HepG2 (cell line): Measurements from ENCODE around the gene GRK6. TPM values are rescaled to one million over a fixed set of nuclear protein-coding genes. Genes with fewer than 3 reads are reported as not detected.

Source experiments
- FOXJ3 ChIP-seq: sonication (generic); formaldehyde crosslinking; IDR thresholded peaks from 2 replicates; pipeline ENCODE4 v1.4.0; 2020; ENCODE audit warnings: missing genetic modification reagents, mild to moderate bottlenecking, borderline replicate concordance
- HNRNPL ChIP-seq: fragments of 200-400 bp; formaldehyde crosslinking; IDR thresholded peaks from 2 replicates; pipeline ENCODE4 v1.6.1; 2017; ENCODE audit warnings: mild to moderate bottlenecking, low read depth, low read length
- HNRNPLL ChIP-seq: fragments of 200-400 bp; formaldehyde crosslinking; IDR thresholded peaks from 2 replicates; pipeline ENCODE4 v1.6.1; 2017; ENCODE audit warnings: mild to moderate bottlenecking, low read depth, low read length; ENCODE audit not compliant: poor library complexity, severe bottlenecking
- HOXA3 ChIP-seq: sonication (generic); formaldehyde crosslinking; IDR thresholded peaks from 2 replicates; pipeline ENCODE4 v1.5.0; 2020; ENCODE audit warnings: missing genetic modification reagents
- NR1H2 ChIP-seq: sonication (generic); formaldehyde crosslinking; IDR thresholded peaks from 2 replicates; pipeline ENCODE4 v1.8.1; 2022; ENCODE audit warnings: low read depth, missing genetic modification reagents, borderline replicate concordance
- RAD21 ChIP-seq: fragments of 450-650 bp; formaldehyde crosslinking; IDR thresholded peaks from 2 replicates; pipeline ENCODE4 v1.5.0; 2020; ENCODE audit warnings: mild to moderate bottlenecking
- RXRA ChIP-seq: sonication (generic); formaldehyde crosslinking; IDR thresholded peaks from 2 replicates; pipeline ENCODE4 v1.5.1; 2020; ENCODE audit warnings: missing genetic modification reagents
- SP4 ChIP-seq: sonication (generic); formaldehyde crosslinking; IDR thresholded peaks from 2 replicates; pipeline ENCODE4 v1.8.1; 2023; ENCODE audit warnings: mild to moderate bottlenecking, missing genetic modification reagents
- ZNF235 ChIP-seq: sonication (generic); formaldehyde crosslinking; IDR thresholded peaks from 2 replicates; pipeline ENCODE4 v1.8.1; 2023; ENCODE audit warnings: mild to moderate bottlenecking, missing genetic modification reagents, borderline replicate concordance
- ZNF724P ChIP-seq: sonication (generic); formaldehyde crosslinking; IDR thresholded peaks from 2 replicates; pipeline ENCODE4 v1.8.0; 2022; ENCODE audit warnings: missing genetic modification reagents, borderline replicate concordance
- polyA plus RNA-seq, 8 experiments: library from polyadenylated mRNA; depleted of rRNA in 3 of 8; stranded (reverse) in 7 of 8; unstranded in 1 of 8; fragments of >200 nt; fragmentation: Illumina TruSeq in 4 of 8; extraction: Trizol in 4 of 8; gene quantifications; 2 replicates each; pipeline versions ENCODE4 v1.2.1 to v1.2.3, GENCODE V29; 2011 to 2016; ENCODE audit warnings: low read depth in 4 of 8, missing spikeins in 1 of 8, mixed read lengths in 1 of 8; ENCODE audit not compliant: insufficient read depth in 1 of 8
- total RNA-seq, 5 experiments: library from RNA; depleted of rRNA; stranded (reverse); fragments of >200 nt; fragmentation: Illumina TruSeq; extraction: Trizol; gene quantifications; 2 replicates each; pipeline ENCODE4 v1.2.3, GENCODE V29; 2016; ENCODE audit warnings: low read depth in 1 of 5
- TF ChIP-seq, protein P1 (sequence below), 2 experiments: fragments of 450-650 bp in 1 of 2; sonication (generic) in 1 of 2; formaldehyde crosslinking in 1 of 2; IDR thresholded peaks; 2 replicates each; pipeline versions ENCODE4 v1.6.1 to v1.8.0; 2016 to 2022; ENCODE audit warnings: antibody characterized with exemption in 1 of 2, mild to moderate bottlenecking in 1 of 2, missing genetic modification reagents in 1 of 2
- TF ChIP-seq, protein P2 (sequence below): sonication (generic); formaldehyde crosslinking; IDR thresholded peaks from 2 replicates; pipeline ENCODE4 v1.4.0; 2020; ENCODE audit warnings: missing genetic modification reagents
- TF ChIP-seq, protein P3 (sequence below), 2 experiments: sonication (generic) in 1 of 2; formaldehyde crosslinking in 1 of 2; IDR thresholded peaks; 2 replicates each; pipeline versions ENCODE4 v1.4.0 to v1.6.1; 2018 to 2020; ENCODE audit warnings: missing genetic modification reagents in 2 of 2, borderline replicate concordance in 1 of 2, low read depth in 1 of 2, mild to moderate bottlenecking in 1 of 2, missing biosample characterization in 1 of 2
- TF ChIP-seq, protein P4 (sequence below): IDR thresholded peaks from 2 replicates; pipeline ENCODE4 v1.6.1; 2016; ENCODE audit warnings: mild to moderate bottlenecking

The GRK6 gene
- total and polyA plus RNA-seq, 2 of the 13 experiments (the other 11 are each of a cell fraction or from before 2014, with no cell fraction given) = 13.2 to 19.9 TPM

DNA sequence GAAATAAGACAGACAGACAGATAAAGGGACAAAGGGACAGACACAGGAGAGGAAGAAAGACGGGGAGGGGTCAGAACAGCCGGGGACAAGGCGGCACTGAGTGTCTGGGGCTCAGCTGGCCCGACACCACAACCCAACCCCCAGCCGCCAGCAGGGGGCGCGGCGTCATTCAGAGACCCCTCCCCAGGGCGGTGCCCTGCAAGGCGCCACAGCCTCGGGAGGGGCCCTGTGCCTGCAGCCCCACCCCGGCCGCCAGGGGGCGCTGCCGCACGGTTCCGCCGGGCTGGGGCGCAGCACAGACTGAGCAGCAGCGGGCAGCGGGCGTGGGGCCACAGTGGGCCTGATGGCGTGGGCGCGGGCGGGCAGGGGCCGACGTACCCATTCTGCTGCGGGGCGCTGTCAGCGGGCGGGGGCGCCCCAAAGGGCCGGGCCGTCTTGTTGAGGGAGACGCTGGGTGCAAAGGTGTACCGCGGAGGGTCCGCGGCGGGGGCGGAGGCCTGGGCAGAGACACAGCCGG is 65.0 kb downstream of the GRK6 start (continued):
- TF ChIP-seq, protein P1, sequence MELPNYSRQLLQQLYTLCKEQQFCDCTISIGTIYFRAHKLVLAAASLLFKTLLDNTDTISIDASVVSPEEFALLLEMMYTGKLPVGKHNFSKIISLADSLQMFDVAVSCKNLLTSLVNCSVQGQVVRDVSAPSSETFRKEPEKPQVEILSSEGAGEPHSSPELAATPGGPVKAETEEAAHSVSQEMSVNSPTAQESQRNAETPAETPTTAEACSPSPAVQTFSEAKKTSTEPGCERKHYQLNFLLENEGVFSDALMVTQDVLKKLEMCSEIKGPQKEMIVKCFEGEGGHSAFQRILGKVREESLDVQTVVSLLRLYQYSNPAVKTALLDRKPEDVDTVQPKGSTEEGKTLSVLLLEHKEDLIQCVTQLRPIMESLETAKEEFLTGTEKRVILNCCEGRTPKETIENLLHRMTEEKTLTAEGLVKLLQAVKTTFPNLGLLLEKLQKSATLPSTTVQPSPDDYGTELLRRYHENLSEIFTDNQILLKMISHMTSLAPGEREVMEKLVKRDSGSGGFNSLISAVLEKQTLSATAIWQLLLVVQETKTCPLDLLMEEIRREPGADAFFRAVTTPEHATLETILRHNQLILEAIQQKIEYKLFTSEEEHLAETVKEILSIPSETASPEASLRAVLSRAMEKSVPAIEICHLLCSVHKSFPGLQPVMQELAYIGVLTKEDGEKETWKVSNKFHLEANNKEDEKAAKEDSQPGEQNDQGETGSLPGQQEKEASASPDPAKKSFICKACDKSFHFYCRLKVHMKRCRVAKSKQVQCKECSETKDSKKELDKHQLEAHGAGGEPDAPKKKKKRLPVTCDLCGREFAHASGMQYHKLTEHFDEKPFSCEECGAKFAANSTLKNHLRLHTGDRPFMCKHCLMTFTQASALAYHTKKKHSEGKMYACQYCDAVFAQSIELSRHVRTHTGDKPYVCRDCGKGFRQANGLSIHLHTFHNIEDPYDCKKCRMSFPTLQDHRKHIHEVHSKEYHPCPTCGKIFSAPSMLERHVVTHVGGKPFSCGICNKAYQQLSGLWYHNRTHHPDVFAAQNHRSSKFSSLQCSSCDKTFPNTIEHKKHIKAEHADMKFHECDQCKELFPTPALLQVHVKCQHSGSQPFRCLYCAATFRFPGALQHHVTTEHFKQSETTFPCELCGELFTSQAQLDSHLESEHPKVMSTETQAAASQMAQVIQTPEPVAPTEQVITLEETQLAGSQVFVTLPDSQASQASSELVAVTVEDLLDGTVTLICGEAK (IDR thresholded peaks at IDR 0.05) = no peak
- TF ChIP-seq, protein P1 (CRISPR knock-in tag; IDR thresholded peaks at IDR 0.05) = 0 out of 2 replicates have a peak, but pooled peaks have one; percentile 28
- TF ChIP-seq, protein P2, sequence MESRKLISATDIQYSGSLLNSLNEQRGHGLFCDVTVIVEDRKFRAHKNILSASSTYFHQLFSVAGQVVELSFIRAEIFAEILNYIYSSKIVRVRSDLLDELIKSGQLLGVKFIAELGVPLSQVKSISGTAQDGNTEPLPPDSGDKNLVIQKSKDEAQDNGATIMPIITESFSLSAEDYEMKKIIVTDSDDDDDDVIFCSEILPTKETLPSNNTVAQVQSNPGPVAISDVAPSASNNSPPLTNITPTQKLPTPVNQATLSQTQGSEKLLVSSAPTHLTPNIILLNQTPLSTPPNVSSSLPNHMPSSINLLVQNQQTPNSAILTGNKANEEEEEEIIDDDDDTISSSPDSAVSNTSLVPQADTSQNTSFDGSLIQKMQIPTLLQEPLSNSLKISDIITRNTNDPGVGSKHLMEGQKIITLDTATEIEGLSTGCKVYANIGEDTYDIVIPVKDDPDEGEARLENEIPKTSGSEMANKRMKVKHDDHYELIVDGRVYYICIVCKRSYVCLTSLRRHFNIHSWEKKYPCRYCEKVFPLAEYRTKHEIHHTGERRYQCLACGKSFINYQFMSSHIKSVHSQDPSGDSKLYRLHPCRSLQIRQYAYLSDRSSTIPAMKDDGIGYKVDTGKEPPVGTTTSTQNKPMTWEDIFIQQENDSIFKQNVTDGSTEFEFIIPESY (CRISPR knock-in tag) = peak; percentile 100
- TF ChIP-seq HOXA3 = peak; percentile 81
- TF ChIP-seq SP4 (CRISPR knock-in tag) = peak; percentile 72; the same call in 1 of the 2 replicates
- TF ChIP-seq, protein P3, sequence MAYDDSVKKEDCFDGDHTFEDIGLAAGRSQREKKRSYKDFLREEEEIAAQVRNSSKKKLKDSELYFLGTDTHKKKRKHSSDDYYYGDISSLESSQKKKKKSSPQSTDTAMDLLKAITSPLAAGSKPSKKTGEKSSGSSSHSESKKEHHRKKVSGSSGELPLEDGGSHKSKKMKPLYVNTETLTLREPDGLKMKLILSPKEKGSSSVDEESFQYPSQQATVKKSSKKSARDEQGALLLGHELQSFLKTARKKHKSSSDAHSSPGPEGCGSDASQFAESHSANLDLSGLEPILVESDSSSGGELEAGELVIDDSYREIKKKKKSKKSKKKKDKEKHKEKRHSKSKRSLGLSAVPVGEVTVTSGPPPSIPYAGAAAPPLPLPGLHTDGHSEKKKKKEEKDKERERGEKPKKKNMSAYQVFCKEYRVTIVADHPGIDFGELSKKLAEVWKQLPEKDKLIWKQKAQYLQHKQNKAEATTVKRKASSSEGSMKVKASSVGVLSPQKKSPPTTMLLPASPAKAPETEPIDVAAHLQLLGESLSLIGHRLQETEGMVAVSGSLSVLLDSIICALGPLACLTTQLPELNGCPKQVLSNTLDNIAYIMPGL (CRISPR knock-in tag; IDR thresholded peaks at IDR 0.05; ENCODE audit: borderline replicate concordance in 1 of 2, low read depth in 1 of 2) = peak; percentile 50 to 69; a peak in 2 of 4 replicates
- no peak for TF ChIP-seq ZNF235
- TF ChIP-seq HNRNPLL = peak; percentile 8
- no peak for TF ChIP-seq NR1H2 (CRISPR knock-in tag)
- no peak for TF ChIP-seq ZNF724P (CRISPR knock-in tag)
- no peak for TF ChIP-seq FOXJ3 (CRISPR knock-in tag)
- 0 out of 2 replicates have a peak, but pooled peaks have one; percentile 5 for TF ChIP-seq RXRA (CRISPR knock-in tag)
- TF ChIP-seq, protein P4, sequence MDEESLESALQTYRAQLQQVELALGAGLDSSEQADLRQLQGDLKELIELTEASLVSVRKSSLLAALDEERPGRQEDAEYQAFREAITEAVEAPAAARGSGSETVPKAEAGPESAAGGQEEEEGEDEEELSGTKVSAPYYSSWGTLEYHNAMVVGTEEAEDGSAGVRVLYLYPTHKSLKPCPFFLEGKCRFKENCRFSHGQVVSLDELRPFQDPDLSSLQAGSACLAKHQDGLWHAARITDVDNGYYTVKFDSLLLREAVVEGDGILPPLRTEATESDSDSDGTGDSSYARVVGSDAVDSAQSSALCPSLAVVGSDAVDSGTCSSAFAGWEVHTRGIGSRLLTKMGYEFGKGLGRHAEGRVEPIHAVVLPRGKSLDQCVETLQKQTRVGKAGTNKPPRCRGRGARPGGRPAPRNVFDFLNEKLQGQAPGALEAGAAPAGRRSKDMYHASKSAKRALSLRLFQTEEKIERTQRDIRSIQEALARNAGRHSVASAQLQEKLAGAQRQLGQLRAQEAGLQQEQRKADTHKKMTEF (CRISPR knock-in tag) = 0 out of 2 replicates have a peak, but pooled peaks have one; percentile 24
- 0 out of 2 replicates have a peak, but pooled peaks have one; percentile 2 for TF ChIP-seq HNRNPL
- TF ChIP-seq RAD21 = peak; percentile 93
